Gastroesophageal sphincter (tissue), 4 donors: ENCODE measurements around the gene TSHZ2. TPM values are rescaled to one million over a fixed set of nuclear protein-coding genes. Genes with fewer than 3 reads are reported as not detected.

ENCODE experiments used
- ATAC-seq: fragments of 150-250 bp; one replicate; pipeline ENCODE4 v1.9.1; 2016; ENCODE audit warnings: mild to moderate bottlenecking, moderate library complexity
- H3K27ac ChIP-seq, 4 donors: fragments of 200-600 bp; sonication (generic) in 3 of 4; 1 replicate in 3 of 4; 2 replicates in 1 of 4; pipeline ENCODE4 v1.5.1; 2016 to 2019
- H3K27me3 ChIP-seq: fragments of 200-600 bp; sonication (generic); one replicate; pipeline ENCODE4 v1.5.1; 2019
- H3K36me3 ChIP-seq, 2 donors: fragments of 200-600 bp; sonication (generic); one replicate each; pipeline ENCODE4 v1.5.1; 2019; ENCODE audit warnings: control low read depth in 1 of 2
- H3K4me1 ChIP-seq, 3 donors: fragments of 200-600 bp; sonication (generic); 1 replicate in 2 of 3; 2 replicates in 1 of 3; pipeline ENCODE4 v1.5.1; 2016 to 2019; ENCODE audit warnings: control low read depth in 2 of 3
- H3K4me3 ChIP-seq, 2 donors: fragments of 200-600 bp; sonication (generic); one replicate each; pipeline ENCODE4 v1.5.1; 2019; ENCODE audit warnings: mild to moderate bottlenecking in 1 of 2, moderate library complexity in 1 of 2
- H3K9me3 ChIP-seq, 3 donors: fragments of 200-600 bp; sonication (generic); one replicate each; pipeline ENCODE4 v1.5.1; 2017 to 2019; ENCODE audit warnings: control low read depth in 2 of 3
- CTCF ChIP-seq, 4 experiments: fragments of 200-600 bp in 2 of 4; fragments of 450-650 bp in 2 of 4; sonication (generic) in 1 of 4; IDR thresholded peaks; one replicate each; pipeline ENCODE4 v1.5.1; 2017 to 2019; ENCODE audit warnings: antibody characterized with exemption in 4 of 4, mild to moderate bottlenecking in 2 of 4, moderate library complexity in 2 of 4
- EP300 ChIP-seq: sonication (generic); formaldehyde crosslinking; IDR thresholded peaks from one replicate; pipeline ENCODE4 v1.6.1; 2017; ENCODE audit warnings: antibody characterized with exemption, mild to moderate bottlenecking
- POLR2A ChIP-seq, 2 donors: fragments of 450-650 bp; IDR thresholded peaks; one replicate each; pipeline ENCODE4 v1.6.1; 2017; ENCODE audit warnings: antibody characterized with exemption in 2 of 2, mild to moderate bottlenecking in 2 of 2, moderate library complexity in 1 of 2
- POLR2AphosphoS5 ChIP-seq: sonication (generic); formaldehyde crosslinking; IDR thresholded peaks from one replicate; pipeline ENCODE4 v1.6.1; 2017; ENCODE audit warnings: antibody characterized with exemption
- WGBS, 2 donors: methylation state at CpG; one replicate each; pipeline ENCODE4 v1.1.5; 2018; ENCODE audit warnings: low coverage in 1 of 2; 5-methylcytosine and 5-hydroxymethylcytosine counted together
- total RNA-seq, 4 donors: library from RNA; depleted of rRNA; stranded (reverse); fragments of >200 nt; gene quantifications; one replicate each; pipeline ENCODE4 v1.1.0, GENCODE V29; 2016

TSHZ2 gene
- total RNA-seq, 4 donors from 2014 or later: 9.9 to 21.3 (median 12.2) TPM

GRCh38 chr20:53032046-53032445 lies 59.9 kb downstream of the TSHZ2 start:
- H3K4me3 ChIP-seq: no peak overlapping the region
- no peaks in the 10 kb centered on the region for H3K36me3 ChIP-seq
- H3K9me3 ChIP-seq: no peaks in the 10 kb centered on the region
- H3K27ac ChIP-seq: peak overlapping the region in 1 of 4 donors; percentile 51
- peaks cover 17% of the 10 kb centered on the region for H3K27me3 ChIP-seq
- no peak for TF ChIP-seq POLR2AphosphoS5
- no peak for TF ChIP-seq CTCF (IDR thresholded peaks at IDR 0.05)
- no peak for TF ChIP-seq EP300
- TF ChIP-seq POLR2A (IDR thresholded peaks at IDR 0.05): no peak
- 75 to 89% methylated on average over 5 to 11 of the region's 11 CpGs for WGBS, 2 donors
- H3K4me1 ChIP-seq: no peaks in the 10 kb centered on the region
- ATAC-seq: no peak

GRCh38 chr20:53032478-53032932 lies 60.3 kb downstream of the TSHZ2 start:
- no peaks in the 10 kb centered on the region for H3K9me3 ChIP-seq
- H3K36me3 ChIP-seq: no peaks in the 10 kb centered on the region
- no peak for TF ChIP-seq CTCF (IDR thresholded peaks at IDR 0.05)
- peak; percentile 61 for TF ChIP-seq POLR2AphosphoS5
- peaks cover 17% of the 10 kb centered on the region for H3K27me3 ChIP-seq
- no peak overlapping the region for H3K4me3 ChIP-seq
- WGBS, 2 donors: 42 to 76% methylated on average over 4 to 5 of the region's 5 CpGs
- peak overlapping the region in 1 of 4 donors; percentile 51 for H3K27ac ChIP-seq
- ATAC-seq: peak; percentile 87
- no peaks in the 10 kb centered on the region for H3K4me1 ChIP-seq

GRCh38 chr20:53033176-53033575 lies 61.0 kb downstream of the TSHZ2 start:
- H3K27ac ChIP-seq: no peak overlapping the region

DNA sequence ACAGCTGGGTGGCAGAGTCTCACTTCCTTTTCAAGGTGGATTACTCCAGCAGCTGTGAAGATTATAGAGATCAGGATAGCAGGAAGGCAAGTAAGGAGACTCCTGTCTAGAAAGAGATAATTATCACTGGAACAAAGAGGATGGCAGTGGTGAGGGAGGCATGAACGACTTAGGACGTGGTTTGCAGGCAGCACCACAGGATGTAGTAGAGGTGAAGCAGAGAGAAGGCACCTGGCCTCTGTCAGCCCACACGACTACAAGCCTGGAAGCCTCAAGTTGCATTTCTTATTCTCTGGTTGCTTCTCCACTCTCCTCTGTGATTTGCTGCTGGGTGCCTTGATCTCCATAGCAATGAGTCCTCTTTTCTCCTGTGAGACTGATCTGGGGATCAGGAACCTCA lies 62.7 kb downstream of the TSHZ2 start:
- ATAC-seq: no peak
- Histone ChIP-seq H3K27ac (no peak overlapping the region), H3K27me3 (no peaks in the 10 kb centered on the region), H3K4me3 (no peak overlapping the region), H3K4me1 (no peaks in the 10 kb centered on the region), H3K9me3 (no peaks in the 10 kb centered on the region), H3K36me3 (no peaks in the 10 kb centered on the region)
- TF ChIP-seq EP300: no peak
- TF ChIP-seq CTCF (IDR thresholded peaks at IDR 0.05): no peak
- TF ChIP-seq POLR2A (IDR thresholded peaks at IDR 0.05): no peak
- TF ChIP-seq POLR2AphosphoS5: no peak
- 11 to 41% methylated on average over 3 of the region's 3 CpGs for WGBS, 2 donors

More at GRCh38 chr20:53033176-53033575, 61.0 kb downstream of the TSHZ2 start:
- no peak for TF ChIP-seq CTCF (IDR thresholded peaks at IDR 0.05)
- no peak for TF ChIP-seq POLR2AphosphoS5
- TF ChIP-seq POLR2A (IDR thresholded peaks at IDR 0.05): no peak
- TF ChIP-seq EP300: no peak
- Histone ChIP-seq H3K9me3 (no peaks in the 10 kb centered on the region), H3K4me3 (no peak overlapping the region), H3K4me1 (no peaks in the 10 kb centered on the region), H3K36me3 (no peaks in the 10 kb centered on the region), H3K27me3 (peaks cover 12% of the 10 kb centered on the region)
- no peak for ATAC-seq
- 69 to 85% methylated on average over 5 to 6 of the region's 6 CpGs for WGBS, 2 donors

GRCh38 chr20:53036992-53037391 lies 64.8 kb downstream of the TSHZ2 start:
- TF ChIP-seq POLR2AphosphoS5 (no peak), EP300 (no peak), CTCF (IDR thresholded peaks at IDR 0.05) (no peak), POLR2A (IDR thresholded peaks at IDR 0.05) (no peak)
- H3K27ac ChIP-seq: no peak overlapping the region
- 43 to 56% methylated on average over 8 of the region's 8 CpGs for WGBS, 2 donors

More at GRCh38 chr20:53036992-53037391, 64.8 kb downstream of the TSHZ2 start:
- Histone ChIP-seq H3K4me3 (no peak overlapping the region), H3K36me3 (no peaks in the 10 kb centered on the region), H3K4me1 (peaks cover 0 to 16% (median 3%) of the 10 kb centered on the region in 3 donors), H3K9me3 (no peaks in the 10 kb centered on the region), H3K27me3 (no peaks in the 10 kb centered on the region)
- ATAC-seq: no peak
